Loucy (cell line): Measurements from ENCODE around the gene NSF.

Source experiments
- H2AFZ ChIP-seq: fragments of 200-600 bp; sonication (generic); 2 replicates; pipeline ENCODE4 v1.6.0; 2016; ENCODE audit warnings: antibody characterized with exemption, mild to moderate bottlenecking, low read length, moderate library complexity
- H3F3A ChIP-seq: fragments of 200-600 bp; 2 replicates; pipeline ENCODE4 v1.6.0; 2016; ENCODE audit warnings: antibody characterized with exemption, low read depth, mild to moderate bottlenecking
- H3K27me3 ChIP-seq: fragments of 200-600 bp; sonication (generic); 2 replicates; pipeline ENCODE4 v1.6.1; 2014; ENCODE audit warnings: low read length, mild to moderate bottlenecking; ENCODE audit not compliant: insufficient read depth, poor library complexity, severe bottlenecking
- H3K36me3 ChIP-seq: fragments of 200-600 bp; sonication (generic); 2 replicates; pipeline ENCODE4 v1.6.1; 2016; ENCODE audit warnings: low read length; ENCODE audit not compliant: insufficient read depth
- H3K4me1 ChIP-seq: fragments of 200-600 bp; sonication (generic); 2 replicates; pipeline ENCODE4 v1.5.1; 2014; ENCODE audit warnings: low read length, mild to moderate bottlenecking; ENCODE audit not compliant: insufficient read depth, poor library complexity, severe bottlenecking
- H3K4me2 ChIP-seq: fragments of 200-600 bp; sonication (generic); 2 replicates; pipeline ENCODE4 v1.6.0; 2014; ENCODE audit warnings: antibody characterized with exemption, low read length, low read depth, mild to moderate bottlenecking; ENCODE audit not compliant: poor library complexity, severe bottlenecking
- H3K4me3 ChIP-seq: fragments of 200-600 bp; sonication (generic); 2 replicates; pipeline ENCODE4 v1.5.1; 2014; ENCODE audit warnings: low read length, mild to moderate bottlenecking, mixed read lengths; ENCODE audit not compliant: poor library complexity, severe bottlenecking
- H3K79me2 ChIP-seq: fragments of 200-600 bp; sonication (generic); 2 replicates; pipeline ENCODE4 v1.6.1; 2014; ENCODE audit warnings: low read length; ENCODE audit not compliant: insufficient read depth
- H3K9ac ChIP-seq: fragments of 200-600 bp; sonication (generic); 2 replicates; pipeline ENCODE4 v1.6.0; 2014; ENCODE audit warnings: mild to moderate bottlenecking, low read depth, low read length, moderate library complexity; ENCODE audit not compliant: poor library complexity, severe bottlenecking
- H3K9me2 ChIP-seq: fragments of 200-600 bp; sonication (generic); replicated peaks from 2 replicates; pipeline ENCODE4 v1.6.1; 2016; ENCODE audit warnings: low read depth, low read length, mixed read lengths
- H3K9me3 ChIP-seq: fragments of 200-600 bp; sonication (generic); 2 replicates; pipeline ENCODE4 v1.6.1; 2014; ENCODE audit warnings: mild to moderate bottlenecking, antibody characterized with exemption, low read length, low read depth; ENCODE audit not compliant: insufficient read depth
- H4K20me1 ChIP-seq: fragments of 200-600 bp; sonication (generic); 2 replicates; pipeline ENCODE4 v1.6.0; 2014; ENCODE audit warnings: antibody characterized with exemption, low read length, mild to moderate bottlenecking; ENCODE audit not compliant: insufficient read depth, poor library complexity, severe bottlenecking
- CTCF ChIP-seq: fragments of 200-600 bp; sonication (generic); conservative IDR thresholded peaks from 2 replicates; pipeline ENCODE4 v1.5.1; 2014; ENCODE audit warnings: mild to moderate bottlenecking, antibody characterized with exemption, low read length
- EZH2phosphoT487 ChIP-seq: fragments of 200-600 bp; IDR thresholded peaks from 2 replicates; pipeline ENCODE4 v1.6.1; 2018; ENCODE audit warnings: antibody characterized with exemption, mild to moderate bottlenecking, moderate library complexity, borderline replicate concordance

The NSF gene

DNA sequence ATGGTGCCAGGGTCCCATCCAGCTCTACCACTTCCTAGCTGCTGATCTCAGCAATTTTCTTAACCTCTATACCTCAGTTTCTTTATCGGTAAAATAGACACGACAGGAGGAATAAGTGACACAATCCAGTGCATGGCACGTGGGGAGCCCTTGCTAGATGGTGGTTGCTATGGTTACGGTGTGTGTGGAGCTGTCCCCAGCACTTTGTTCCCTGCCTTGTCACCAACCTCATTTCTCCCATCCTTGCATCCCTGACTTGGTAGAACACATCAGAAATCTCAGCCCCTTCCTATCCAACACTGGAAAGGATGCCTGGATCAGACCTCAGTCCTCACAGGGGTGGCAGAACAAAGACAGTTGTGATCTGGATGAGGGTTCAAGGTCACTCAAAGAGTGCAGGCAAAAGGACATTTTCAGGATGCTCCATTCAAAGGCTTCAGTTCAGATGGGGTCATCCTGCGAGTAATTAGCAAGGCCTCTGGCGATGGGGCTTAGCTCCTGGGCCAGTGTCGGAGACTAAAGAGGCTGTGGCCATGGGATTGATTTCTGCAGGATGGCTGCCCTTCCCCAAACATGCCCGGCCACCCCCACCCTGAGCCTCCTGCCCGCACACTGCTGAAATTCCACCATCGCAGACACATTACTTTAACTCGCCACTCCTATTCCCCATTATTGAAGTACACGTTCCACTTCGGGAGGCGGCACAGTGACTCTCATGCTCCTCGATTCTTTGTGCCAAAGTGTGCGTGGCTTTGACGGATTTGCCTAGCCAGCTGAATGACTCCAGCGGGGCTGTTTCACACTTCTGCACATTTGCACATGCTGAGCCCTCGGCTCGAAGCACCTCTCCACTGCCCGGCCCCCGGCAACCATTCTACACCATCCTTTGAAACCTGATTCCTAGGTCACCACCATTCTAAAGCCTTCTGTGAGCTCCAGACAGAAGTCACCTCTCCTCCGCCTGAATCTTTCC is 187.8 kb downstream of the NSF start:
- no peaks in the 10 kb centered on the region for H3K9me2 ChIP-seq
- H3F3A ChIP-seq: no peaks in the 10 kb centered on the region
- peaks cover 8% of the 10 kb centered on the region for H3K4me1 ChIP-seq
- H2AFZ ChIP-seq: no peak overlapping the region
- TF ChIP-seq EZH2phosphoT487 (no peak), CTCF (no peak)
- H3K9me3 ChIP-seq: no peaks in the 10 kb centered on the region
- H3K4me2 ChIP-seq: no peak overlapping the region
- no peaks in the 10 kb centered on the region for H3K79me2 ChIP-seq
- H3K36me3 ChIP-seq: no peaks in the 10 kb centered on the region
- no peaks in the 10 kb centered on the region for H4K20me1 ChIP-seq
- no peak overlapping the region for H3K9ac ChIP-seq
- no peak overlapping the region for H3K4me3 ChIP-seq
- no peaks in the 10 kb centered on the region for H3K27me3 ChIP-seq

- no peak overlapping the region for H3K9ac ChIP-seq
- H3K4me2 ChIP-seq: no peak overlapping the region
- H3K9me2 ChIP-seq: no peaks in the 10 kb centered on the region
- no peak overlapping the region for H3K4me3 ChIP-seq
- H3K79me2 ChIP-seq: no peaks in the 10 kb centered on the region
- no peaks in the 10 kb centered on the region for H3K27me3 ChIP-seq
- H2AFZ ChIP-seq: no peak overlapping the region
- no peak for TF ChIP-seq CTCF
- no peak for TF ChIP-seq EZH2phosphoT487
- no peaks in the 10 kb centered on the region for H3F3A ChIP-seq
- no peaks in the 10 kb centered on the region for H3K4me1 ChIP-seq
- no peaks in the 10 kb centered on the region for H3K36me3 ChIP-seq
- H3K9me3 ChIP-seq: no peaks in the 10 kb centered on the region
- H4K20me1 ChIP-seq: no peaks in the 10 kb centered on the region
These were observed 189.5 kb downstream of the NSF start for GRCh38 chr17:46780003-46780373.

- H3K4me3 ChIP-seq: no peak overlapping the region
- no peaks in the 10 kb centered on the region for H3K36me3 ChIP-seq
- H3K4me1 ChIP-seq: no peaks in the 10 kb centered on the region
- no peak overlapping the region for H3K9ac ChIP-seq
- H3K9me3 ChIP-seq: no peaks in the 10 kb centered on the region
- no peaks in the 10 kb centered on the region for H3K9me2 ChIP-seq
- H3F3A ChIP-seq: no peaks in the 10 kb centered on the region
- TF ChIP-seq EZH2phosphoT487: no peak
- peak; percentile 88 for TF ChIP-seq CTCF
- no peaks in the 10 kb centered on the region for H3K27me3 ChIP-seq
- no peaks in the 10 kb centered on the region for H3K79me2 ChIP-seq
- H2AFZ ChIP-seq: no peak overlapping the region
- no peaks in the 10 kb centered on the region for H4K20me1 ChIP-seq
- H3K4me2 ChIP-seq: no peak overlapping the region
These were observed 191.9 kb downstream of the NSF start for GRCh38 chr17:46782250-46782953.
